PC-3 (cell line): Measurements from ENCODE around the gene MAST2. TPM values are rescaled to one million over a fixed set of nuclear protein-coding genes. Genes with fewer than 3 reads are reported as not detected.

Experiments
- ATAC-seq: fragments of 200-7000 bp; cut with Tn5 transposase; 2 replicates; pipeline ENCODE4 v1.9.1; 2020; ENCODE audit warnings: mild to moderate bottlenecking, moderate library complexity
- BruUV-seq: library from RNA; stranded (reverse); fragments of 400-500 nt; replicated peaks from 2 replicates; lab custom pipeline; 2021; lab: Mats Ljungman, UMichigan
- CTCF ChIA-PET: fragments of 300-600 bp; sonication (Branson Sonifier 250); formaldehyde crosslinking; loops from one replicate; lab custom pipeline; 2022; ENCODE audit warnings: antibody characterized with exemption; lab: Charles Lee
- POLR2A ChIA-PET: fragments of 300-600 bp; sonication (Branson Sonifier 250); formaldehyde crosslinking; loops from one replicate; lab custom pipeline; 2022; ENCODE audit warnings: antibody characterized with exemption; ENCODE audit not compliant: unreplicated experiment; lab: Charles Lee
- DNase-seq: peaks from one replicate; pipeline ENCODE4 v3.0.0-alpha.2; 2015
- H2AFZ ChIP-seq: fragments of 300-600 bp; sonication (generic); 2 replicates; pipeline ENCODE4 v1.6.0; 2016; ENCODE audit warnings: antibody characterized with exemption, low read length
- H3F3A ChIP-seq: fragments of 300-600 bp; sonication (generic); one replicate; pipeline ENCODE4 v1.6.0; 2017; ENCODE audit warnings: antibody characterized with exemption, low read length, control low read depth, mild to moderate bottlenecking; ENCODE audit not compliant: unreplicated experiment
- H3K27ac ChIP-seq: fragments of 300-600 bp; sonication (generic); 2 replicates; pipeline ENCODE4 v1.5.1; 2016; ENCODE audit warnings: mild to moderate bottlenecking, low read length
- H3K27me3 ChIP-seq: fragments of 300-600 bp; sonication (generic); 2 replicates; pipeline ENCODE4 v1.6.1; 2016; ENCODE audit warnings: low read length, mixed read lengths
- H3K36me3 ChIP-seq: fragments of 300-600 bp; sonication (generic); 2 replicates; pipeline ENCODE4 v1.6.1; 2016; ENCODE audit warnings: low read depth, mixed run types, low read length, mixed read lengths
- H3K4me1 ChIP-seq: fragments of 300-600 bp; sonication (generic); 2 replicates; pipeline ENCODE4 v1.5.1; 2016; ENCODE audit warnings: low read length; ENCODE audit not compliant: insufficient read depth
- H3K4me2 ChIP-seq: fragments of 300-600 bp; sonication (generic); 2 replicates; pipeline ENCODE4 v1.6.0; 2016; ENCODE audit warnings: low read length
- H3K4me3 ChIP-seq: fragments of 300-600 bp; sonication (generic); 2 replicates; pipeline ENCODE4 v1.5.1; 2016; ENCODE audit warnings: mild to moderate bottlenecking, low read length, mixed read lengths
- H3K79me2 ChIP-seq: fragments of 300-600 bp; sonication (generic); 2 replicates; pipeline ENCODE4 v1.6.1; 2017; ENCODE audit warnings: low read length, mixed read lengths
- H3K9ac ChIP-seq: fragments of 300-600 bp; sonication (generic); 2 replicates; pipeline ENCODE4 v1.6.0; 2016; ENCODE audit warnings: mild to moderate bottlenecking, low read length
- H3K9me2 ChIP-seq: fragments of 300-600 bp; sonication (generic); replicated peaks from 2 replicates; pipeline ENCODE4 v1.6.1; 2016; ENCODE audit warnings: mixed run types, low read length, mixed read lengths
- H3K9me3 ChIP-seq: fragments of 300-600 bp; sonication (generic); 2 replicates; pipeline ENCODE4 v1.6.1; 2016; ENCODE audit warnings: low read length, mixed read lengths
- H4K20me1 ChIP-seq: fragments of 300-600 bp; sonication (generic); 2 replicates; pipeline ENCODE4 v1.6.1; 2016; ENCODE audit warnings: low read length, mixed read lengths
- EZH2 ChIP-seq: fragments of 300-600 bp; sonication (generic); IDR thresholded peaks from one replicate; pipeline ENCODE4 v1.6.1; 2017; ENCODE audit warnings: antibody characterized with exemption, mild to moderate bottlenecking, low read length; ENCODE audit not compliant: unreplicated experiment
- EZH2phosphoT487 ChIP-seq: fragments of 300-600 bp; sonication (generic); IDR thresholded peaks from 2 replicates; pipeline ENCODE4 v1.6.1; 2018; ENCODE audit warnings: mild to moderate bottlenecking, antibody characterized with exemption, low read length, borderline replicate concordance
- intact Hi-C: fragments of 100-400 bp; cut with micrococcal nuclease; formaldehyde crosslinking; loops from 2 replicates; pipeline ENCODE4 v1.9.0; 2023
- total RNA-seq: library from RNA; depleted of rRNA; stranded (reverse); fragments of >200 nt; gene quantifications from 2 replicates; pipeline ENCODE4 v1.2.3, GENCODE V29; 2014
- TF ChIP-seq, protein P1 (sequence below): fragments of 300-600 bp; sonication (generic); conservative IDR thresholded peaks from 2 replicates; pipeline ENCODE4 v1.5.1; 2017; ENCODE audit warnings: antibody characterized with exemption, low read depth, mild to moderate bottlenecking, low read length

MAST2 gene
- total RNA-seq, 1 experiment from 2014 or later = 29.3 TPM

DNA sequence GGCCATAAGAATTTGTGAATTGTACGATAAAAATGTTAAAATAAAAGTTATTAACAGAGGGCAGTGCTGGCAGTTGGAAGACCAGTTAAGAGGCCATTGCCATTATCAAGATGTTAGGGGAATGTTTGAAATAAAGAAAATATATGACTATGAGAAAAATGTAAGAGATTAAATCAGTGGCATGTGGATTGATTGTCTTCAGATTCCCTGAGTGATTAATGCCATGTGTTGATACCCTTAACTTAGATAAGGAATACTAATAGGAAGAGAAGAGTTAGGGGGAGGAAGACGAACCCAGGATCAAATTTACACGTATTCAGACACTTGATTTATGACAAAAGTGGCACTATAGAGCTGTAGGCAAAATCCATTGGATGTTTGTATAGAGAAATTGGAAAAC is 173.2 kb downstream of the MAST2 start:
- no peaks in the 10 kb centered on the region for H3F3A ChIP-seq
- peaks cover 7% of the 10 kb centered on the region; the same call in 1 of the 2 replicates for H3K36me3 ChIP-seq
- intact Hi-C loops = loop anchor here (10.0 kb wide), 1 partner anchor 92 kb away; no protein-coding TSS in a partner anchor
- TF ChIP-seq EZH2 (no peak), EZH2phosphoT487 (no peak)
- TF ChIP-seq, protein P1, sequence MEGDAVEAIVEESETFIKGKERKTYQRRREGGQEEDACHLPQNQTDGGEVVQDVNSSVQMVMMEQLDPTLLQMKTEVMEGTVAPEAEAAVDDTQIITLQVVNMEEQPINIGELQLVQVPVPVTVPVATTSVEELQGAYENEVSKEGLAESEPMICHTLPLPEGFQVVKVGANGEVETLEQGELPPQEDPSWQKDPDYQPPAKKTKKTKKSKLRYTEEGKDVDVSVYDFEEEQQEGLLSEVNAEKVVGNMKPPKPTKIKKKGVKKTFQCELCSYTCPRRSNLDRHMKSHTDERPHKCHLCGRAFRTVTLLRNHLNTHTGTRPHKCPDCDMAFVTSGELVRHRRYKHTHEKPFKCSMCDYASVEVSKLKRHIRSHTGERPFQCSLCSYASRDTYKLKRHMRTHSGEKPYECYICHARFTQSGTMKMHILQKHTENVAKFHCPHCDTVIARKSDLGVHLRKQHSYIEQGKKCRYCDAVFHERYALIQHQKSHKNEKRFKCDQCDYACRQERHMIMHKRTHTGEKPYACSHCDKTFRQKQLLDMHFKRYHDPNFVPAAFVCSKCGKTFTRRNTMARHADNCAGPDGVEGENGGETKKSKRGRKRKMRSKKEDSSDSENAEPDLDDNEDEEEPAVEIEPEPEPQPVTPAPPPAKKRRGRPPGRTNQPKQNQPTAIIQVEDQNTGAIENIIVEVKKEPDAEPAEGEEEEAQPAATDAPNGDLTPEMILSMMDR = no peak
- no peak overlapping the region for H3K4me3 ChIP-seq
- no peaks in the 10 kb centered on the region for H3K9me3 ChIP-seq
- no peak overlapping the region for H2AFZ ChIP-seq
- POLR2A ChIA-PET = no interaction called here
- H3K9me2 ChIP-seq = no peaks in the 10 kb centered on the region
- ATAC-seq (no peak), DNase-seq (no peak)
- no peaks in the 10 kb centered on the region for H4K20me1 ChIP-seq
- no peak overlapping the region for H3K27ac ChIP-seq
- H3K79me2 ChIP-seq = no peaks in the 10 kb centered on the region
- CTCF ChIA-PET = no interaction called here
- peaks cover 11% of the 10 kb centered on the region; the same call in 1 of the 2 replicates for H3K4me1 ChIP-seq
- H3K9ac ChIP-seq = no peak overlapping the region
- no peaks in the 10 kb centered on the region for H3K27me3 ChIP-seq
- H3K4me2 ChIP-seq = no peak overlapping the region
- BruUV-seq = no TSS peak

DNA sequence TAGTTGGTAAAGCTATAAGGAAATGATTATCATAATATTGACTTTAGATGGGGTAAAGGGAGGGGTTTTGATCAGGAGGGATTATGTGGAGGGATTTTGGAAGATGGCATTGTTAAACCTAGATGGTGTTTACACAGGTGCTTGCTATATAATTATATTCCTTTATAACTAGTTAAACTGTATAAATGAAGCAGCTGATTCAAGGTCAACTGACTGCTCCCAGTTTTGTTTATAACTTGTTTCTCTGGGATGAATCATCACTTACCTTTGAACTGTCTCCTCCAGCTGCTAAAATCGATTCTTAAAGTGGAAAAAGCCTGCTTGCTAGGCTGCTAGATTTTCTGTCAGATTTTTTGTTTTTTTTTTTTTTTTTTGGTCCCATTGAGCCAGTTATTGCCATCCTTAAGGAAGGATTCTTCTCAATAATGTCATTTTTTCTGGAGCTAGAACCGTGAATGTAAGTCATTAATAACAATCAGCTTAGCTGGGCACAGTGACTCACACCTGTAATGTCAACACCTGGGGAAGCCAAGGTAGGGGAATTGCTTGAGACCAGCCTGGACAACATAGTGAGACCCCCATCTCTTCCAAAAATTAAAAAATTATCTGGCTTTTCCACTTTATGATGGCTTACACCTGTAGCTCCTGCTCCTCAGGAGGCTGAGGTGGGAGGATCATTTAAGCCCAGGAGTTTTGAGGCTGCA is 175.8 kb downstream of the MAST2 start:
- CTCF ChIA-PET = interaction anchor here (0.7 kb wide), 1 partner anchor 293 kb away, joined by 4 read pairs; the partner anchor contains the start of gene GPBP1L1
- no peaks in the 10 kb centered on the region for H3K9me2 ChIP-seq
- ATAC-seq (peak; percentile 77), DNase-seq (peak; percentile 50)
- TF ChIP-seq, protein P1 = no peak
- TF ChIP-seq EZH2phosphoT487 (no peak), EZH2 (no peak)
- intact Hi-C loops = loop anchor here (10.0 kb wide), 1 partner anchor 94 kb away; no protein-coding TSS in a partner anchor
- H3K4me1 ChIP-seq = peaks cover 11% of the 10 kb centered on the region; the same call in 1 of the 2 replicates
- no peaks in the 10 kb centered on the region for H3K9me3 ChIP-seq
- H3K4me3 ChIP-seq = no peak overlapping the region
- no peaks in the 10 kb centered on the region for H3K79me2 ChIP-seq
- H3K4me2 ChIP-seq = no peak overlapping the region
- no peaks in the 10 kb centered on the region for H3K27me3 ChIP-seq
- H3K27ac ChIP-seq = no peak overlapping the region
- no peaks in the 10 kb centered on the region for H4K20me1 ChIP-seq
- 0 out of 2 replicates have a peak, but pooled peaks cover 7% of the 10 kb centered on the region for H3K36me3 ChIP-seq
- no peaks in the 10 kb centered on the region for H3F3A ChIP-seq
- no peak overlapping the region for H3K9ac ChIP-seq
- no TSS peak for BruUV-seq
- POLR2A ChIA-PET = no interaction called here
- no peak overlapping the region for H2AFZ ChIP-seq

DNA sequence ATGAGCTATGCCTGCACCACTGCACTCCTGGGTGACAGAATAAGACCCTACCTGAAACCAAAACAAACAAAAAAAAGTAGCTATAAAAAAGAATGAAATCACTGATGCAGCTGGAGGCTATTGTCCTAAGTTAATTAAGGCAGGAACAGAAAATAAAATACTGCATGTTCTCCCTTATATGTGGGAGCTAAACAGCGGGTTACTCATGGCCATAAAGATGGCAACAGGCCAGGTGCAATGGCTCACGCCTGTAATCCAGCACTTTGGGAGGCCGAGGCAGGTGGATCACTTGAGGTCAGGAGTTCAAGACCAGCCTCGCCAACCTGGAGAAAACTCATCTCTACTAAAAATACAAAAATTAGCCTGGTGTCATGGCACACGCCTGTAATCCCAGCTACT is 176.4 kb downstream of the MAST2 start:
- no peak overlapping the region for H3K27ac ChIP-seq

More for the DNA sequence above, 176.4 kb downstream of the MAST2 start:
- Histone ChIP-seq H3K27me3 (no peaks in the 10 kb centered on the region), H3K9me2 (no peaks in the 10 kb centered on the region), H3K4me2 (no peak overlapping the region), H3K4me3 (no peak overlapping the region), H4K20me1 (no peaks in the 10 kb centered on the region), H3K9me3 (no peaks in the 10 kb centered on the region), H3K9ac (no peak overlapping the region), H3K36me3 (0 out of 2 replicates have a peak, but pooled peaks cover 7% of the 10 kb centered on the region), H3F3A (no peaks in the 10 kb centered on the region), H3K4me1 (peaks cover 11% of the 10 kb centered on the region; the same call in 1 of the 2 replicates), H3K79me2 (no peaks in the 10 kb centered on the region), H2AFZ (no peak overlapping the region)
- no peak for DNase-seq
- no peak for ATAC-seq
- intact Hi-C loops = loop anchor here (10.0 kb wide), 1 partner anchor 95 kb away; no protein-coding TSS in a partner anchor
- no TSS peak for BruUV-seq
- CTCF ChIA-PET = no interaction called here
- TF ChIP-seq, protein P1 = no peak
- TF ChIP-seq EZH2 (no peak), EZH2phosphoT487 (no peak)
- POLR2A ChIA-PET = no interaction called here
